Inferior parietal cortex (tissue), 1 donor: ENCODE results near the gene MTA2.
"Not testable (repeated sequence)": the region's sequence is repeated elsewhere in the genome, so short reads cannot be mapped to it uniquely, and the experiment has no call there.

Experiments used
- DNase-seq: peaks from one replicate; pipeline ENCODE4 v3.0.0-alpha.2; 2016; ENCODE audit errors: extremely low spot score

The MTA2 gene

DNA sequence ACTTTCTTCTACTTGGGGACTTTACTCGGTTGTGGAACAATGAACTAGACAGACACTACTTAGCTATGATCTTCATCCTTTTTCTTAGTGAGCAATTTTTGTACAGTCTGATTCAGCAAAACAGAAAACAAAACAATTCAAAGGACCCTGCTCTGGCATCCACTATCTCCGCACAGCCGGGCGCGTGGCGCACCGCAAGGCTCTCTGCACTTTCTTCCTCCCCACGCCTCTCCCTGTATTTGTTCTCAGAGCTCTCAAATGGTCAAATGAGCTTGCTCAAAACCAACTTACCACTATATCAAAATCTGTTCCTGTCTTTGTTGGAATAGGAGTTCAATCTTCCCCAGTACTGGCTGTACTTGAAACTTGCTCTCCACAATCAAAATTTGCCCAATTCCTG is 35.4 kb downstream of the MTA2 start:
- DNase-seq, result no peak

DNA sequence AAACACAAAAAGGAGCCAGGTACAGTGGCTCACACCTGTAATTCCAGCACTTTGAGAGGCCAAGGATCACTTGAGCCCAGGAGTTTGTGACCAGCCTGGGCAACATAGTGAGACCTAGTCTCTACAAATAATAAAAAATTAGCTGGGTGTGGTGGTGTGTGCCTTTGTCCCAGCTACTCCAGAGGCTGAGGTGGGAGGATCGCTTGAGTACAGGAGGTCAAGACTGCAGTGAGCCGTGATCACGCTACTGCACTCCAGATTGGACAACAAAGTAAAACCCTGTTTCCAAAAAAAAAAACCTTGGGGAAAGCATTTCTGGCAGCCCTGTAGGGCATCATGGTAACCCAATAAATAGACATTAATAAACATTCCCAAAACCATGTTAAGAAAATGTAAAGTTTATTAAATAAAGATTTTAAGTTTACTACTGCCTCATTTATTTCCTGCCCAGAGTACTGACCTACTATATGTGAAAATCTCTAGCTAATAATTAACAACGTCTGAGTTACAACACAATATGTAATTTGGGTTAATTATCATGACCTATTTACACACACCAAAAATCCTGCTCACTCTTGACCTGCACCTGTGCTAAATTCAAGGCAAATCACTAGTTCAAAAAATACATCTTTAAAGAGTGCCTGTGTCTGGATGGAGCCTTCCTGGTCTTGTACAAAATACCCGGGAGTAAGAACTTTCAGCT is 36.4 kb downstream of the MTA2 start:
- no peak for DNase-seq

DNA sequence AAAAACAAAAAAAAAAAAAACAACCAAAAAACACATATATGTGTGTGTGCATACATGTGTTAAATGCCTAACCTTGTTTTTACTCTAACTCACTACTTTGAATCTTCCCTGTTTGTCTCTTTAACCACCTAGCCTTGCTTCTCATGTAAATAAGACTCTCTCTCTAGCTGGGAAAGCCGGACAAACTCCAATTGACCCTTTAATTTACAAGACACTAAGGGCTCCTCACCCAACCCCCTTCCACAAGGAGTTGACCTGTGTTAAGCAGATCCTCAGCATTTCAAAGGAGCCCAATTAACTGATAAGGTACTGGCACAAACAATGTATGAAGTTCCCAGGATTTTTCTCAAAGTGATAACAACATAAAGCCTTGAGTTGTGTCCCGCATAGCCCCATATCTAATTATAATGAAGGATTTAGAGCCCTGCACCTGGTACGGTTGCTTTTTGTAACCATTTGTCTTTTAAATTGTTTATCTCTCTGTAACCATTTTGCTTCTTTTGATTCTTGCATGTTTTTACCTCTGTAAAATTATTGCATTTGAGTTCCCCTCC is 39.9 kb downstream of the MTA2 start:
- not testable (repeated sequence) for DNase-seq

DNA sequence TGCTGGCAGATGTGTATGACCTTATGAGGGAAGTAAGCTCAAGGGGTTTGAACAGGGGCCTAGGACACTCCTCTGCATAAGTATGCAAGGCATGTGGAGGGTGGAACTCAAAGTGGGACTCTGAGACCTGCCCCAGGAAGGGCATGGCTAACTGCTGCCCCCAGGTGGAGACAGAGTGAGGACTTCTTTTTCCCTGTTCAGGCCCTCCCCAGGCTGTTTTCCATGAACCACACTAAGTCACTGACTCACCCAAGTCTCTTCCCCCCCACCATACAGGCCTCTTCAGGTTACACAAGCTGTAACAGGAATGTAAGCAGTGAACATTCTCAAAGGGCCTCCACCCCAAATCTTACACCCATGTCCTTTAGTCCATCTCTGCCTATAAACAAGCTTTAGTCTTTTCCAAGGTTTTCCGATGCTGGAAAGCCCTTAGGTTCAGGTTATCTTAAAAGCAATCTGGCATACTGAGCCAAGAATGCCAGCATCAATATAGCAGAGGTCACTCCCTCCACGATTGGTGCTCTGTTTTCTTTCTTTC is 41.0 kb downstream of the MTA2 start:
- DNase-seq, result peak; percentile 58

DNA sequence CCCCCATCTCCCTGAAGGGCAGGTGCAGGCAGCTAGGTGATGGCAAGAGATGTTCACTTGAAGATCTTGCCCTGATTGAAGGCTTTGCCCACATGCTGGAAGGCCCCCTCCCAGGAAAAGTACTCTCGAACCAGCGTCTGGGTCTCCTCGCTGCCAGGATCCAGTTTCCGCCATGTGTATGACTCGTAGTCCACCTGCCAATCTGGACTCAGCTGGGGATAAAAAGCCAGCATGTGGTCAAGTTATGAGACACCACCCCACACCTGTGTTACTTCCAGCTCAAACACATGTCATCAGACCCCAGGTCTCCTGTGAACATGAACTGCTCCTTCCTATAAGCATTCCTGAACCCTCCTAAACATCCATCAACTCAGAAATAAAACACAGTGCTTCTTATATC is 42.0 kb downstream of the MTA2 start:
- not testable (repeated sequence) for DNase-seq

DNA sequence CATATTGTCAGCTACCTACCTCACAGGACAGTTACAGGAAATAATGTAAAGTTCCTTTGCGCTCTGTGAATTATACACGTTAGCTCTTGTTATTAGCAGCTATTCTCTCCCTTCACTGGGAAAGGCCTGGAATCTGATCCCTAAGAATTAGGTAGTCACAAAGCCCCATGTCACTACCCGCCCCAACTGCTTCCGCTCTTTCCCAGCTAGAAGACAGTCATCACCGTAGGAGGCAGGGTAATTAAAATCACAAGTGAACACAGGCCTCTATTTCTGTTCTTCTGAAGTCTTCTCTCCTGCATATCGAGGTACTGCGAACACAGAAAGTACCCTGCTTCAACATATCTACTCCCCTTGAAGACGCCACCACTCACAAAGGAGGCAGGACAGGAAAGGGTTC is 42.5 kb downstream of the MTA2 start:
- no peak for DNase-seq

DNA sequence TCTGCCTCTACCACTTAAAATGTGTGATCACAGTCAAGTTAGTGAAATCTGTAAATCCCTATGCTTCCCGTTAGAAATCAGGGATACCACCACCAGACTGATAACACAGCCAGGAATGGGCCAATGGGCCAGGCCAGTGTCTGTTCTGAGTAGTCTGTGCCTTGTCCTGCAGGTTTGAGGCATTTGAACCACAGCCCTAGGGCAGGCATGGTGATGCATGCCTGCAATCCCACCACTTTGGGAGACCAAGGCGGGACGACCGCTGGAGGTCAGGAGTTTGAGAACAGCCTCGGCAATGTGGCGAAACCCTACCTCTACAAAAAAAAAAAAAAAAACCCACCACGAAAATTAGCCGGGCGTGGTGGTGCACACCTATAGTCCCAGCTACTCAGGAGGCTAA is 43.0 kb downstream of the MTA2 start:
- no peak for DNase-seq

DNA sequence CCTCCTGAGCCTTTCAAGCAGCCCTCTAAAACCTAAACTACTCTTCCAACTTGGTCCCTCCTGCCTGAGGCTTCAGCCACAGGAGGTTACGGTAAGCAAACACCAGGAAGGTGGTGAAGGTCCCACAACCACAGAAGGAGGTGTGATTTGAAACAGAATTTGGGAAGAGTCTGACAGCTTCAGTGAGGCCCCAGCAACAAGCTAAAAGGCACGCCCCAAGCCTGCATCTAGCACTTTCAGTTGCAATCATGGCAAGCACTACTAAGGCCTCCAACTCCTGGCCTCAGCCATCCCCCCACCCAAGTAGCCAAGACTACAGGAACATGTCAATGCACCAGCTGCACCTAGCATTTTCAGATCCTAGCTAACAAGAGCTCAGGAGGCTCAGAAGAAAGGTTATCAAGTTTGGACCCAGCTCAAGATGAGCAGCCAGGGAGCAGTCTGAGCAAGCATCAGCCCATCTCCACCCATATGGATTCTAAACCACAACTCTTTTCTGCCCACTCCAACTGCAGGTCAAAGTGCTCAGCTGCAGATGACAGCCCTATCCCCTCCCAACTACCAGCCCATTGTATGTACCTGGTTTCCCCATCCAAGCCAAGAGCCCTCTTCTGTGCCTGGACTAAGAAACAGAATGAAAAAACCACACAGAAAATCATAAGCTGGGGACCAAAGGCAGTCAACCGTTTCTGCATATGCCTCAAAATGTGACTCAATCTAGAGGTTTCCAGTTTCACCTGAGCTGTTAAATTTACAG is 44.6 kb downstream of the MTA2 start:
- no peak for DNase-seq

DNA sequence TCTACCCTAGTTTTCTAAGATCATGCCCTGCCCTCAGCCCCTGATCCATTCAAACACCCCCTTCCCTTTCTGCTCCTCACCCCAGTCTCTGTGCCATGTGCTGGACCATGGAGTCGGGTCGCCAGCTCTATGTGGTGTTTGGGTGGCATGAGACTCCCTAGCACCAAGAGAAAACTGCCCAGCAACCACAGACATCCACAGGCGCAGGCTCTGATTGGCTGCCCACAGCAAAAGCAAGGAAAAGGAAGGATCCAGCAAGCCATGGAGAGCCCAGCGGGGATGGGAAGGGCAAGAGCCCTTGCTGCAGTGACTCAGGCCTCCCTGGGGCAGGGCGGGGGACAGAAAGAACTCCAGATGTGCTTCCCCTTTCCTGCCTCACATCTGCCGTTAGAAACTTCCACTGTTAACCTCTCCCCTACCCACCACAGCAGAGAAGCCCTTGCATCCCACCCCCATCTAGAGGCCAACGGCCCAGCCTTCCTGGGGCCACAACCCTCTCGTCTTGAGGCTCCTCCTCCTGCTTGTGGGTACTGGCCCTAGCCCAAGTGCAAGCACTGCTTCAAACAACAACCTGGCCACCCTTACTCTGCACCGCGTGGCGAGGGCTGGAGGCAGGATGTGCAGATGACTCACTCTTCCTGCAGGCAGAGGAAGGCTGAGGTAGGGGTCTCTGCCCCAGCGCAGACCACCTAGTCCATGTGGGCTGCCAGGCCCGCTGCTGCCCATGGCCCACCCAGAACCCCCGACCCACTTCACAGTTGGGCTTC is 45.4 kb downstream of the MTA2 start:
- peak; percentile 57 for DNase-seq

DNA sequence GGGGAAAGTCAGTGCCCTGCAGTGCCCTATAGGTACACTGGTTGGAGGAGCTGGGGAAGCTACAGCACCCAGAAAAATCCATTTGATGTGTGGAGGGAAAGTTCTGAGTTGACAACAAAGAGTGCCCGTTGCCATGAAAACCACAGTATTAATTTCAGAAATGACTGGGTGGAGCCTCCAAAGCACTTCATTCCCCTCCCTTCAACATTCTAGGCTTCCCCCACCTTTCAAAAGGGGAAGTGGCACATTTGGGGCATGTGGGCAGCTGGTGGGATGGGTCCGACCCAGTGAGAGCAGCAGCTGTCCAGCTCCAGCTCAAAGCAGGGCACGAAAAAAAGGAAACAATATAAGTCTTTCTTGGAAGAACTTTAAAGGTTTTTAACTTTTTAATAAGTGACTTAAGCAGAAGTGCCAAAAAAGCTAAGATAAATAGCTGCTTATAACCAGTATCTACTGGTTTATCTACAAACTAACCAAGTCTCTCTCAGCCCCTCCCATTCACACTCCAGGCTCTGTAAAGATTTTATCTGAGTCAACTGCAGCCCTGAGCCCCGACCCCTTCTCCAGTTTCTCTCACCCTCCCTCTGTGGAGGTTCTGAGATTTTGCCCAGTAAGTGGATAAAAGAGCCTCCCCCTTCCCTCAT is 46.1 kb downstream of the MTA2 start:
- no peak for DNase-seq

DNA sequence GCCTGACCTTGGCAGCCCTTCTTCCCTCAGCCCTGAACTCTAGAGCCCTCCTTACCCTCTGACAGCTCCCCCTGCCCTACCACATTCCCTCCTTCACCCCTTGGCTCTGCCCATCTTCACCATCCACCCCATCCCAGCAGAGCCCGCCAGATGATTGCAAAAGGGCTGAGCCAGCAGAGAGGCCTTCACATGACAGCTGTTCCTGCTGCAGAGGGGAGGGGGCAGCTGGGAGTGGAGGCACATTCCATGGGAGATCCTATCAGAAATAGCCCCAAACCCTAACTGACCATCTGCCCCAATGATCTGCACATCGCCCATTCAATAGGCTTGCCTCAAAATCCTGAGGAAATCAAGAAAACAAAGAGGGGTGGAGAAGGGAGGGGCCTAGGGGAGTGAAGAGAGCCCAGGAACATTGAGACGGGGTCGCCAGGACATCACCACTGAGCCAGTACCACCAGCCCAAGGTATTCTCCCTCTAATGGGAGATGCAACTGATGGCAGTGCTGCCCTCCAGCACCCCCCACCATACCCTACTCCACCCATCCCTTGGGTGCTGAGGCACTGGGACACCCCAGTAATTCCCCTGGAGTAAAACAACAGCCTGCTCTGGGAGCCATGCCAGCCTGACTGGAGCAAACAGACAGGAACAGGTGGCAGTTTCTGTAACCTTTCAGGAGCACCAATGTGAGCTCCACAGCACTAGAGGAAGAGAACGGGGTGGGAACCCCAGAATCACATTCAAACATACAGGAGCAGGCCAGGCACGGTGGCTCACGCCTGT is 47.1 kb downstream of the MTA2 start:
- no peak for DNase-seq

DNA sequence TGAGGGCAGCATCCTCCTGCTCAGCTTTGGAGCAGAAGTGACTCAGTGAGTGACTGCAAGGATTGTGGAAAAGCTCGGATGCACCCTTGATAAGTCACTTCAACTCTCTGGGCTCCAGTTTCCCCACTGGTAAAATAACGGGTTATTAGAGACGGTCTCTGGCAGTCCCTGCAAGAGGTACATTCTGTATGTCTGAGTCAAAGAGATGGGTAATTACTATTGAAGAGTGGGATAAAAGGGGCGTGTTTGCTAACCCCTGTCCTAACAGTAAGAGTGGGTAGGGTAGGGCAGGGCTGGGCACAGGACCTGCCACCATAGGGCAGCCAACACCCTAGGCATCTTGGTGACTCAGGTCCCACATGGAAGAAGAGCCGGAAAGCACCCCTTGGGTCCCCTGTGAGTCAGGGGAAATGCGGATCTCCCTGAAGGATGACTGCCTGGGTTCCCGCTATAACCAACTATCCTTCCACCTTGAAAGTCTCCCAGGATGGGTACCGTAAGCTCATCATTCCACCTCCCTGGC is 47.8 kb downstream of the MTA2 start:
- DNase-seq, result no peak

DNA sequence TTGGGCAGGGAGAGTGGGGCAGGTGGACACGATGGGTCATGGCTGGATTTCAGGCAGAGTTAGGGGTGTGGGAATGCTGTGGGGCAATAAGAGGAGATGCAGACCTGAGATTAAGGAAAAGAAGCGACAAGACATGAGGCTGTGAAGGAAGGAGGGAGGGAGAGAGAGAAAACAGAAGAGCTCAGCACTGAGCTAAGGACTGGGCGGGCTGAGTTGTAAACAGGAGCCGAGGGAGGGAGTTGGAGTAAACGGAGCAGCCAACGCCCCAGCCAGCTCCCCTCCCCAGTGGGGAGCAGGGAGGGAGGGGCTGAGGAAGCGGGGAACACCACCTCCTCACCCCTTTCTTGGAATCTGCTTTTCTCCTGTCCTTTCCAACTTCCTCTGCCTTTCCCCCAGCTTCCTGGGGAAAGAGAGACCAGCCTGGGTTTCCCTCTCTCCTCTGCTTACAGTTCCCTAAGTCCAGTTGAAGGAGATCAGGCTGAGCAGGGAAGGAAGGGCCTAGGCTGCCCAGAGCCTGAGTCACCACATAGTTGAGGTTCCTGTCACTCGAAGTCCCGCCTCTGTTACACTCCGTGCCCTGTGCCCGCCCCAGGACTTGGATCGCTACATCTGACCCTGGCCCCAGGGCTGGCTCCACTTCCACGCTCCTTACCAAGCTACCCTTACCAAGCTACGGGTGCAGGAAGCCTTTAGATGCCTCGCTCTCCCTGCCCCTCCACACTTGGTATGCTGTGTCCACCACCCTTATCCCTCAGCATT is 48.4 kb downstream of the MTA2 start:
- DNase-seq, result no peak

DNA sequence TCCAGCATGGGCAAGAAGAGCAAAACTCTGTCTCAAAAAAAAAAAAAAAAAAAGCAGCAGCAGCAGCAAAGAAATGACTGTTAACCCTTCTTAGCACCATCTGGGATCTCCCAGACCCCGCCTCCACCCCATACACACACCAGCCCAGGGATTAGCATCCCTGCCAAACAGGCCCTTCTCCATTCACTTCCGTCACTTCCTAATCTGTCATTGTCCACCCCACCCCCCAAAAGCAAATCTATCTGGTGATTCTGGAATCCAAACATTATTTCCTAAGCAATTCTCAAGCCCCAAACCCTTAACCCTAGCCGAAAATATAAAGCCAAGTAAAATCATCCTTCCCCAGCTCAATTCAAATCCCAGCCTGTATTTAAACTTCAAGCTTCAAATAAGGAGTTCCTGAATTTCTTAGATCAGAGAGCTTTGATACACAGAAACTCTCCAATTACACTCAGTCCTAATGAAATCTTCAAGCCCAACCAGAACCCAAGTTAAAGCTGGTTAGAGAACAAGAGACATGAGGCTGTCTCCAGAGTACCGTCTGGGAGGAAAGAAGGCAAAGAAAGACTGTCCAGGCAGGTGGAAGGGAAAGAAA is 49.1 kb downstream of the MTA2 start:
- no peak for DNase-seq

DNA sequence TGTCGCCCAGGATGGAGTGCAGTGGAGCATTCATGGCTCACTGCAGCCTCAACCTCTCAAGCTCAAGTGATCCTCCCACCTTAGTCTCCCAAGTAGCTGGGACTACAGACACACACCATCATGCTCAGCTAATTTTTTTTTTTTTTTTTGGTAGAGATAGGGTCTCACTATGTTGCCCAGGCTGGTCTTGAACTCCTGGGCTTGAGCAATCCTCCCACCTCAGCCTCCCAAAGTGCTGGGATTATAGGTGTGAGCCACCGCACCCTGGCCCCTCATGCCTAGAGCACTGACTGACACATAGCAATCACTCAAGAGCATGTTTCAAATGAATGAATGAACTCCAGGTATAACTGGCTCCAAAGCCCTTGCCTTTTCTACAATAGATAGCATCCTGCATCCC is 51.2 kb downstream of the MTA2 start:
- not testable (repeated sequence) for DNase-seq

DNA sequence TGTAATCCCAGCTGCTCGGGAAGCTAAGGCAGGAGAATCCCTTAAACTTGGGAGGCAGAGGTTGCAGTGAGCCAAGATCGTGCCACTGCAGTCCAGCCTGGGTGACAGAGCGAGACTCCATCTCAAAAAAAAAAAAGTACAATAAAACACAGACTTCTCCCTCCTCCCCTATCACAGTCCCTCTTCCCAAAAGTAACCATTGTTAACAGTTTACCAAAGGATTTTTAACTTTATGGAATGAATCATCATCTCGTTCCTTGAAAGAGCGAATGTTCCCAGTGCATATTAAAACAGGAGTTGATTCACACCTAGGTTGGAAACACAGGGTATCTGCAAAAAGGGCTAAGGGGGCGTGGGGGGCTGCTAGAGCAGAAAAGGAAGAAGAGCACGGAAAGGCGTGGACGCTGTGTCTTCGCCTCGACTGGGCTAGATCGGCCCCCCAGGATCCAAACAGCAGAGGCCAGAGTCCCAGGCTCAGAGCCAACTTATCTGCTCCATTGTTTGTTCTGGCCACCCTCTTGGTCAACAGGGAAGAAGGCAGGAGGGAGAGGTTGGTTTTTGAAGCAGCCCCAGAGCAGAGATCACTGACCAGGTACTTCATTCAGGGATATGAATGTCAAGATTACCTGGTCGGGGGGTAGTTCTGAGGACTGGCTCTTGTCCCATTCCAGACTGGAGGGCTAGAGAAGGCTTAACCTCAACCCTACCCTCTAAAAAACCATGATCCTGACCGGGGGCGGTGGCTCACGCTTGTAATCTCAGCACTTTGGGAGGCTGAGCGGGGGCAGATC is 52.9 kb downstream of the MTA2 start:
- DNase-seq, result no peak

DNA sequence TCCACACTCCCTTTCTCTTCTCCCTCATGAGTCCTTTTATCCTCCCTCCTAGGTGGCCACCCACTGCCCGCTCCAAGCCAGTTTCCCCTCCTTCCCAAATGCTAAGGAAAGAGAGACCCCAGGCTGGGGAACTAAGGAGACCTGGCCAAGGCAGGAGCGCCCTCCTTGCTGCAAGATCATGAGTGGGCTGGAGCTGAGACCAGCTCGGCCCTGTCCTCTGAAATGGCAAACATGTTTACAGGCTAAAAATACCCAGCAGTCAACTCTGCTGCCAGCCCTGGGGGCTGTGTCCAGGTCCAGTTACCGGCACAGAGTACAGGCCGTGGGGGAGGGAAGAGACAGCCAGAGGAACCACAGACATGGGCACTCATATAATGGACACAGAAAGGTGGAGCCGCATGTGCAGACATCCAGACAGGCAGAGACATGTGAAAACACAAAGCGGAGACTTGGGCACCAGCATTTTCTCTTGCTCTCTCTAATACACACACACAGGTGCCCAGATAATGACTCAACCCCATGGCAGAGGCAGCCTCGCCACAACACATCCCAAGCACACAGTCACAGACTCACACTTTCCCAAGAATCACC is 53.9 kb downstream of the MTA2 start:
- no peak for DNase-seq

DNA sequence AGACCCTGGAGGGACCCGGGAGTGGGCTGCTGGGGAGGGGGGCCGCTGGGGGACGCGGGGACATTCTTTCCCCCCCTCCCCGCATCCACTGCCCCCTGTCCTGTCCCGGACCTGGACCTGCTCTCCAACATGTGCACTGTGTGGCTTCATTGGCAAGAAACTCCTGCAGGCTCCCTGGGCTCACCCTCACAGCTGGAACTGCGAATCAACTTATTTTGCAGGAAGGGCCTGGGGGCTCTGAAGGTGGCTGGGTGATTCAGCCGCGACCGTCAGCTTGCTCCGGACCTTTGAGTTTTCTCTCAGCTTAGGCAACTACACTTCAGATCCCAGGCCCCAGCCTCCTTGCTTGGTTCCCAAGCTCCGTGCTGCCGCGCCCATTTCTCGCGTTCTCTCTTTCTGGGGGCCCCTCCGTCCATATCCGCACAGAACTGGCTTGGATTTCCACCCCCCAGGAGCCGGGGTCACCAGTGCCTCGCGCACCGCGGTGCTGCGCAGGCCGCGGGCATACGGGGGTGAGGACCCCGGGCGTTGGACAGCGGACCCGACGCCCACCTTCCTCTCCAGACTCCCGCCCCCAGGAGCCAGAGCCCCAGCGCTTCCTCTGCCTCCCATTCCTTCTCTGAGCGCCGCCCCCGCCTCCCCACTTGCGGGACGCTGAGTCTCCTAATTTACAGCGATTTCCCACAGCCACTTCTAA is 54.6 kb downstream of the MTA2 start:
- DNase-seq, result no peak
